Keratinocyte (primary cell): ENCODE data around the gene ARHGAP19. TPM values are rescaled to one million over a fixed set of nuclear protein-coding genes. Genes with fewer than 3 reads are reported as not detected.

Source experiments
- DNase-seq: peaks from one replicate; pipeline ENCODE4 v3.0.0-alpha.2; 2011; ENCODE audit warnings: low read depth, missing footprints, low spot score
- FAIRE-seq: peaks from 2 replicates; lab custom pipeline; 2011; peaks lifted over from hg19 to GRCh38; lab: Jason Lieb, UNC
- H2AFZ ChIP-seq: 2 replicates; pipeline ENCODE4 v1.6.0; 2012; ENCODE audit warnings: low read length, control low read depth, inconsistent platforms; ENCODE audit not compliant: control insufficient read depth
- H3K27ac ChIP-seq: 2 replicates; pipeline ENCODE4 v1.5.1; 2011; ENCODE audit warnings: low read length; ENCODE audit not compliant: control insufficient read depth, insufficient read depth
- H3K27me3 ChIP-seq: 3 replicates; pipeline ENCODE4 v1.6.0; 2011; ENCODE audit warnings: low read length; ENCODE audit not compliant: control insufficient read depth, insufficient read depth; ENCODE audit errors: extremely low read depth
- H3K36me3 ChIP-seq, 2 experiments: 2 replicates in 1 of 2; 3 replicates in 1 of 2; pipeline ENCODE4 v1.5.1; 2011; ENCODE audit warnings: low read length in 2 of 2, mild to moderate bottlenecking in 1 of 2; ENCODE audit not compliant: control insufficient read depth in 2 of 2, insufficient read depth in 2 of 2; ENCODE audit errors: extremely low read depth in 1 of 2
- H3K4me1 ChIP-seq: 3 replicates; pipeline ENCODE4 v1.5.1; 2011; ENCODE audit warnings: low read length; ENCODE audit not compliant: control insufficient read depth, insufficient read depth; ENCODE audit errors: extremely low read depth
- H3K4me2 ChIP-seq: 3 replicates; pipeline ENCODE4 v1.6.0; 2011; ENCODE audit warnings: low read depth, low read length; ENCODE audit not compliant: control insufficient read depth, insufficient read depth; ENCODE audit errors: extremely low read depth
- H3K4me3 ChIP-seq, 3 experiments: fragments of 200-600 bp in 1 of 3; sonication (generic) in 1 of 3; 2 replicates in 2 of 3; 3 replicates in 1 of 3; pipeline ENCODE4 v1.5.1; 2011 to 2016; ENCODE audit warnings: low read length in 3 of 3, mild to moderate bottlenecking in 3 of 3, control low read depth in 2 of 3, inconsistent platforms in 1 of 3, low read depth in 1 of 3, mixed read lengths in 1 of 3, mixed run types in 1 of 3, moderate library complexity in 1 of 3; ENCODE audit not compliant: control insufficient read depth in 2 of 3, insufficient read depth in 2 of 3; ENCODE audit errors: extremely low read depth in 1 of 3
- H3K79me2 ChIP-seq: 2 replicates; pipeline ENCODE4 v1.6.0; 2012; ENCODE audit warnings: low read length; ENCODE audit not compliant: control insufficient read depth, insufficient read depth
- H3K9ac ChIP-seq: 3 replicates; pipeline ENCODE4 v1.6.0; 2011; ENCODE audit warnings: low read length; ENCODE audit not compliant: control insufficient read depth, insufficient read depth; ENCODE audit errors: extremely low read depth
- H3K9me1 ChIP-seq: 3 replicates; pipeline ENCODE4 v1.6.0; 2011; ENCODE audit warnings: low read length; ENCODE audit not compliant: control insufficient read depth, insufficient read depth; ENCODE audit errors: extremely low read depth
- H3K9me3 ChIP-seq: 2 replicates; pipeline ENCODE4 v1.5.1; 2012; ENCODE audit warnings: low read depth, low read length; ENCODE audit not compliant: control insufficient read depth
- H4K20me1 ChIP-seq: 3 replicates; pipeline ENCODE4 v1.6.0; 2011; ENCODE audit warnings: low read length; ENCODE audit not compliant: control insufficient read depth, insufficient read depth; ENCODE audit errors: extremely low read depth
- EZH2 ChIP-seq: IDR thresholded peaks from one replicate; pipeline ENCODE4 v1.6.1; 2012; ENCODE audit warnings: inconsistent platforms, mild to moderate bottlenecking, low read length, moderate library complexity
- dilution Hi-C: fragments of 300-500 bp; cut with MboI; formaldehyde crosslinking; loops from one replicate; pipeline ENCODE4 v1.7.0; 2020; ENCODE audit warnings: low sequenced_read_pairs; ENCODE audit not compliant: extremely low pct_ligation_motif_present
- polyA plus RNA-seq, 5 experiments: library from polyadenylated mRNA; depleted of rRNA in 3 of 5; stranded (reverse) in 3 of 5; stranded (forward) in 1 of 5; unstranded in 1 of 5; fragments of >200 nt; gene quantifications; 1 replicate in 1 of 5; 2 replicates in 3 of 5; 3 replicates in 1 of 5; pipeline versions ENCODE4 v1.2.1 to v1.2.3, GENCODE V29; 2011 to 2012; ENCODE audit warnings: missing spikeins in 2 of 5, low read depth in 1 of 5, low replicate concordance in 1 of 5
- TF ChIP-seq, protein P1 (sequence below), 3 experiments: IDR thresholded peaks in 1 of 3; conservative IDR thresholded peaks in 1 of 3; optimal IDR thresholded peaks in 1 of 3; 2 replicates in 2 of 3; 3 replicates in 1 of 3; pipeline versions ENCODE3 to v1.5.1; 2011; ENCODE audit warnings: low read length in 3 of 3, mild to moderate bottlenecking in 3 of 3, moderate library complexity in 2 of 3, control low read depth in 1 of 3, inconsistent platforms in 1 of 3; ENCODE audit not compliant: insufficient read depth in 2 of 3; ENCODE audit errors: extremely low read depth in 1 of 3

The ARHGAP19 gene
- polyA plus RNA-seq, 1 donor (not counting 4 experiments of a cell fraction or from before 2014, with no cell fraction given), result 7.5 TPM

GRCh38 chr10:97256356-97256755 lies 36.1 kb downstream of the ARHGAP19 start:
- H3K9me1 ChIP-seq, result no peaks in the 10 kb centered on the region
- dilution Hi-C loops, result no loop called here
- H3K36me3 ChIP-seq, result peaks cover 0 to 4% of the 10 kb centered on the region in 2 experiments
- no peaks in the 10 kb centered on the region for H3K79me2 ChIP-seq
- TF ChIP-seq EZH2, result no peak
- TF ChIP-seq, protein P1, sequence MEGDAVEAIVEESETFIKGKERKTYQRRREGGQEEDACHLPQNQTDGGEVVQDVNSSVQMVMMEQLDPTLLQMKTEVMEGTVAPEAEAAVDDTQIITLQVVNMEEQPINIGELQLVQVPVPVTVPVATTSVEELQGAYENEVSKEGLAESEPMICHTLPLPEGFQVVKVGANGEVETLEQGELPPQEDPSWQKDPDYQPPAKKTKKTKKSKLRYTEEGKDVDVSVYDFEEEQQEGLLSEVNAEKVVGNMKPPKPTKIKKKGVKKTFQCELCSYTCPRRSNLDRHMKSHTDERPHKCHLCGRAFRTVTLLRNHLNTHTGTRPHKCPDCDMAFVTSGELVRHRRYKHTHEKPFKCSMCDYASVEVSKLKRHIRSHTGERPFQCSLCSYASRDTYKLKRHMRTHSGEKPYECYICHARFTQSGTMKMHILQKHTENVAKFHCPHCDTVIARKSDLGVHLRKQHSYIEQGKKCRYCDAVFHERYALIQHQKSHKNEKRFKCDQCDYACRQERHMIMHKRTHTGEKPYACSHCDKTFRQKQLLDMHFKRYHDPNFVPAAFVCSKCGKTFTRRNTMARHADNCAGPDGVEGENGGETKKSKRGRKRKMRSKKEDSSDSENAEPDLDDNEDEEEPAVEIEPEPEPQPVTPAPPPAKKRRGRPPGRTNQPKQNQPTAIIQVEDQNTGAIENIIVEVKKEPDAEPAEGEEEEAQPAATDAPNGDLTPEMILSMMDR (optimal IDR thresholded peaks at IDR 0.05 in 1 of 3, IDR thresholded peaks at IDR 0.05 in 1 of 3, conservative IDR thresholded peaks at IDR 0.05 in 1 of 3; ENCODE audit: extremely low read depth in 1 of 3, insufficient read depth in 2 of 3, low read length in 3 of 3), result no peak
- H3K27me3 ChIP-seq, result no peaks in the 10 kb centered on the region
- H2AFZ ChIP-seq, result no peak overlapping the region
- H3K9me3 ChIP-seq, result no peaks in the 10 kb centered on the region
- H3K4me2 ChIP-seq, result no peak overlapping the region
- no peak overlapping the region for H3K9ac ChIP-seq
- no peaks in the 10 kb centered on the region for H4K20me1 ChIP-seq
- no peak overlapping the region for H3K4me3 ChIP-seq
- DNase-seq, result no peak
- no peak for FAIRE-seq
- H3K27ac ChIP-seq, result no peak overlapping the region
- H3K4me1 ChIP-seq, result no peaks in the 10 kb centered on the region

DNA sequence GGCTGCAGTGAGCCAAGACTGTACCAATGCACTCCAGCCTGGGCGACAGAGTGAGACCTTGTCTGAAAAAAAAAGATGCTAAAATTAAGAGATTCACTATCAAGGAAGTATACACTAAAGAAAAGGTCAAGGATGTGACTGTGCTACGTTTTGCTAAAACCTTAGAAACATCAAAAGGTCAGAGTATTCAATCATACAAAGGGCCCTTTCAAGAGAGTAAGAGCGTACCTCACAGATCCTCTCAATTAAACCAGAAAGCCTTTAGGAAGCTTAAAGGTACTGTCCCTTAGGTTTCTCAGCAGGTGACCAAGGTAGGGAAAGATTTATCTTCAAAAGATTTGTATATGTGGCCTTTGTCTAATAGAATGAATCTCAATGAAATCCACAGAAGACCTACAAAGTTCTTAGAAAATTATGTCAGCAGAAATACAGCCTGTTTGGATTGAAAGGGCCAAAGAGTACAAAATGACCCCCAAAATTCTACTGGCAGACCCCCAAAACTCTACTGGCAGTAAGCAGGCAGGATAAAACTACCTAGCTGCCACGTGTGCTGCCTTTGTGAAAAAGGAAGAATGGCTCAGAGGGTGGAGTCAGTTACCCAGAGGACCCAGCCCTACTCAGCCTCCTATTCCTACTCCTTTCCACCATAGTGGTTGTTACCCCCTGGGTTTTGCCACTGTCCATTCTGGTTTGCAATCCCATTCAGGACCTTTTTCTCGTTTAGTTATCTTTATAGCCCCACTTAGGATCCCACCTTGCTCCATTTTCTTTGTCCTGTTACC lies 36.7 kb downstream of the ARHGAP19 start:
- Histone ChIP-seq H3K27me3 (no peaks in the 10 kb centered on the region), H3K79me2 (no peaks in the 10 kb centered on the region), H4K20me1 (no peaks in the 10 kb centered on the region), H3K4me1 (no peaks in the 10 kb centered on the region), H3K9me3 (no peaks in the 10 kb centered on the region), H3K9me1 (no peaks in the 10 kb centered on the region), H3K27ac (no peak overlapping the region), H3K36me3 (peaks cover 0 to 4% of the 10 kb centered on the region in 2 experiments), H3K4me2 (no peak overlapping the region), H2AFZ (no peak overlapping the region), H3K4me3 (no peak overlapping the region), H3K9ac (no peak overlapping the region)
- DNase-seq (no peak), FAIRE-seq (no peak)
- dilution Hi-C loops, result no loop called here
- TF ChIP-seq EZH2, result no peak
- TF ChIP-seq, protein P1 (optimal IDR thresholded peaks at IDR 0.05 in 1 of 3, IDR thresholded peaks at IDR 0.05 in 1 of 3, conservative IDR thresholded peaks at IDR 0.05 in 1 of 3; ENCODE audit: extremely low read depth in 1 of 3, insufficient read depth in 2 of 3, low read length in 3 of 3), result no peak
